Measurements from ENCODE around the gene TNFAIP8L1. TPM values are rescaled to one million over a fixed set of nuclear protein-coding genes. Genes with fewer than 3 reads are reported as not detected.

TNFAIP8L1 gene
- total and polyA plus RNA-seq, 2 of the 8 experiments (the other 6 are each of a cell fraction or from before 2014, with no cell fraction given), result 3.2 to 6.1 TPM

DNA sequence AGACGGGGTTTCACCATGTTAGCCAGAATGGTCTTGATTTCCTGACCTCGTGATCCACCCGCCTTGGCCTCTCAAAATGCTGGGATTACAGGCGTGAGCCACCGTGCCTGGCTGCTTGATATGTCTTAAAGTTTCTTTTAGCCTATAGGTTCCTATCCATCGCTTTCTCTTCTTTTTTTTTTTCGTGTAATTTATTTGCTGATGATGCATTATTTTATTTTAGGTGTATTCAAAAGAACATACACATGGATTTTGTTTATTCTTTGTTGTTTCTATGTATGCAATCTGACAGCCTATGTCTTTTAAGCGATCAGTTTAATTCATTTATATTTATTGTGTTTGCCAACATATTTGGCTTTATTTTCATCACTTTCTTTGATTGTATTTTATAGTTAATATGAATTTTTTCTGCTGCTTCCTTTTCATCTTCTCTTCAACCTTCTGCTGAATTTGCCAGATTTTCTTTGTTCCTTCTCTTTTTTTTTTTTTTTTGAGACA lies 26.0 kb upstream of the TNFAIP8L1 start:
- ChIA-PET POLR2A (ENCODE audit: partially characterized antibody) (no interaction called here), CTCF (ENCODE audit: partially characterized antibody) (no interaction called here)
- Histone ChIP-seq H2BK20ac (ENCODE audit: low read length) (no peak overlapping the region), H3K23me2 (ENCODE audit: low read depth, low read length) (no peaks in the 10 kb centered on the region; the same call in 1 of the 2 replicates), H3K18ac (ENCODE audit: extremely low read depth, low read length) (no peak overlapping the region), H2BK120ac (replicated peaks; ENCODE audit: low read depth, low read length) (no peak overlapping the region), H3K4me1 (replicated peaks in 1 of 4; ENCODE audit: control insufficient read depth in 3 of 4, insufficient read depth in 4 of 4, low read length in 3 of 4) (peaks cover 0 to 5% (median 2%) of the 10 kb centered on the region in 4 experiments; a peak in 4 of 7 replicates), H3K56ac (replicated peaks; ENCODE audit: insufficient read length, low read depth, low read length) (no peak overlapping the region), H3K14ac (ENCODE audit: insufficient read length) (no peak overlapping the region), H3K4me2 (ENCODE audit: insufficient read depth in 1 of 2, low read depth in 2 of 2, low read length in 2 of 2) (no peak overlapping the region), H3K79me2 (ENCODE audit: control insufficient read depth in 1 of 2, insufficient read depth in 2 of 2, low read length in 2 of 2) (no peaks in the 10 kb centered on the region), H3K23ac (ENCODE audit: insufficient read length) (no peak overlapping the region), H3K4ac (replicated peaks; ENCODE audit: insufficient read length, low read depth, low read length) (no peak overlapping the region), H4K91ac (replicated peaks; ENCODE audit: insufficient read length, low read length) (no peak overlapping the region), H3K4me3 (ENCODE audit: extremely low read depth in 1 of 4, insufficient read depth in 2 of 4, low read depth in 3 of 4, low read length in 4 of 4) (no peak overlapping the region), H2AFZ (ENCODE audit: low read length) (no peak overlapping the region), H2AK5ac (ENCODE audit: low read depth, low read length) (no peak overlapping the region), H2BK15ac (ENCODE audit: low read length) (no peak overlapping the region), H4K20me1 (replicated peaks in 1 of 2; ENCODE audit: control insufficient read depth in 1 of 2, insufficient read depth in 2 of 2, low read length in 2 of 2) (no peaks in the 10 kb centered on the region), H4K8ac (ENCODE audit: extremely low read depth, insufficient read depth, low read length) (no peak overlapping the region), H3K9ac (replicated peaks in 1 of 4; ENCODE audit: extremely low read depth in 1 of 4, low read depth in 3 of 4, low read length in 3 of 4) (no peak overlapping the region), H2BK12ac (ENCODE audit: low read depth, low read length) (no peak overlapping the region), H3K36me3 (ENCODE audit: control insufficient read depth in 2 of 4, insufficient read depth in 4 of 4, low read length in 3 of 4) (no peaks in the 10 kb centered on the region), H3K27me3 (replicated peaks in 1 of 4; ENCODE audit: control insufficient read depth in 3 of 4, extremely low read depth in 1 of 4, insufficient read depth in 3 of 4, low read length in 3 of 4) (peaks cover 0 to 2% (median under 1%) of the 10 kb centered on the region in 4 experiments; a peak in 3 of 7 replicates), H2BK5ac (ENCODE audit: low read depth, low read length) (no peak overlapping the region), H4K5ac (ENCODE audit: insufficient read length, low read depth, low read length) (no peak overlapping the region), H3K9me3 (ENCODE audit: insufficient read depth in 2 of 2, low read depth in 1 of 2, low read length in 1 of 2) (no peaks in the 10 kb centered on the region), H3K79me1 (ENCODE audit: low read depth, low read length) (no peaks in the 10 kb centered on the region), H3K27ac (ENCODE audit: low read depth, low read length) (no peak overlapping the region)
- TF ChIP-seq MAFK (IDR thresholded peaks at IDR 0.05; ENCODE audit: low read depth, low read length) (peak; percentile 58; the same call in 1 of the 2 replicates), SP1 (IDR thresholded peaks at IDR 0.05; ENCODE audit: low read depth, low read length) (no peak)
- 89% methylated on average over 8 of the region's 8 CpGs; no CpG with 5 or more reads in 1 of the 2 experiments for WGBS, 2 experiments (ENCODE audit: extremely low coverage in 1 of 2, insufficient coverage in 1 of 2, insufficient read length in 1 of 2, insufficient replicate concordance in 2 of 2, low coverage in 1 of 2, low lambda C conversion rate in 2 of 2, missing lambda C conversion rate in 1 of 2)
- DNase-seq (ENCODE audit: low read depth in 1 of 2, low spot score in 2 of 2) (no peak), FAIRE-seq (no peak)
